HG03457 (cell line): ENCODE measurements around the gene PPFIA1.
A peak's percentile ranks its signal among the peaks of the same experiment; 100 is the strongest.

ENCODE experiments used
- ATAC-seq: cut with Tn5 transposase; IDR thresholded peaks from one replicate; pipeline ENCODE4 v1.9.1; 2021; ENCODE audit warnings: moderate number of reproducible peaks; ENCODE audit not compliant: unreplicated experiment

PPFIA1 gene

GRCh38 chr11:70410276-70411205, 140.1 kb downstream of the PPFIA1 start:
- no peak for ATAC-seq

- no peak for ATAC-seq
Measured at GRCh38 chr11:70411713-70412452, 141.4 kb downstream of the PPFIA1 start.

GRCh38 chr11:70413151-70413550, 142.7 kb downstream of the PPFIA1 start:
- no peak for ATAC-seq

GRCh38 chr11:70414341-70415100, 144.0 kb downstream of the PPFIA1 start:
- no peak for ATAC-seq

GRCh38 chr11:70415191-70415590, 144.7 kb downstream of the PPFIA1 start:
- no peak for ATAC-seq

- no peak for ATAC-seq
Measured at GRCh38 chr11:70415642-70416395, 145.3 kb downstream of the PPFIA1 start.

GRCh38 chr11:70416881-70417280, 146.4 kb downstream of the PPFIA1 start:
- ATAC-seq: no peak

- ATAC-seq: no peak
Measured at GRCh38 chr11:70418130-70418529, 147.6 kb downstream of the PPFIA1 start.

GRCh38 chr11:70419307-70420007, 149.0 kb downstream of the PPFIA1 start:
- no peak for ATAC-seq

- no peak for ATAC-seq
Measured at GRCh38 chr11:70420008-70420464, 149.5 kb downstream of the PPFIA1 start.

- no peak for ATAC-seq
Measured at GRCh38 chr11:70420496-70420895, 150.0 kb downstream of the PPFIA1 start.

- ATAC-seq: no peak
Measured at GRCh38 chr11:70421123-70421522, 150.6 kb downstream of the PPFIA1 start.

GRCh38 chr11:70422692-70423522, 152.4 kb downstream of the PPFIA1 start:
- ATAC-seq: no peak

GRCh38 chr11:70423523-70424505, 153.3 kb downstream of the PPFIA1 start:
- ATAC-seq: peak; percentile 62

- peak; percentile 7 for ATAC-seq
Measured at GRCh38 chr11:70424765-70425344, 154.4 kb downstream of the PPFIA1 start.

- ATAC-seq: no peak
Measured at GRCh38 chr11:70427436-70427835, 156.9 kb downstream of the PPFIA1 start.

- ATAC-seq: no peak
Measured at GRCh38 chr11:70428701-70429427, 158.4 kb downstream of the PPFIA1 start.
